GM23248 (cell line): ENCODE results near the gene CRAT. TPM values are rescaled to one million over a fixed set of nuclear protein-coding genes. Genes with fewer than 3 reads are reported as not detected.

Source experiments
- DNase-seq: peaks from one replicate; pipeline ENCODE4 v3.0.0-alpha.2; 2015
- H2AFZ ChIP-seq: fragments of 200-600 bp; sonication (generic); 2 replicates; pipeline ENCODE4 v1.6.1; 2016; ENCODE audit warnings: antibody characterized with exemption
- H3F3A ChIP-seq: fragments of 200-600 bp; sonication (generic); 2 replicates; pipeline ENCODE4 v1.6.1; 2016; ENCODE audit warnings: mild to moderate bottlenecking, antibody characterized with exemption, mixed run types; ENCODE audit not compliant: insufficient read depth
- H3K27ac ChIP-seq: fragments of 200-600 bp; sonication (generic); 2 replicates; pipeline ENCODE4 v1.5.1; 2016; ENCODE audit warnings: mild to moderate bottlenecking
- H3K27me3 ChIP-seq: fragments of 200-600 bp; sonication (generic); replicated peaks from 2 replicates; pipeline ENCODE4 v1.6.1; 2016; ENCODE audit warnings: mild to moderate bottlenecking; ENCODE audit not compliant: insufficient read depth
- H3K36me3 ChIP-seq: fragments of 200-600 bp; sonication (generic); 2 replicates; pipeline ENCODE4 v1.6.1; 2016; ENCODE audit warnings: low read depth, mild to moderate bottlenecking
- H3K4me1 ChIP-seq: fragments of 200-600 bp; sonication (generic); 2 replicates; pipeline ENCODE4 v1.6.1; 2016; ENCODE audit warnings: mild to moderate bottlenecking; ENCODE audit not compliant: insufficient read depth
- H3K4me2 ChIP-seq: fragments of 200-600 bp; sonication (generic); one replicate; pipeline ENCODE4 v1.6.1; 2016; ENCODE audit warnings: mild to moderate bottlenecking; ENCODE audit not compliant: unreplicated experiment
- H3K4me3 ChIP-seq: fragments of 200-600 bp; sonication (generic); 2 replicates; pipeline ENCODE4 v1.5.1; 2016; ENCODE audit warnings: mild to moderate bottlenecking
- H3K79me2 ChIP-seq: fragments of 200-600 bp; sonication (generic); 2 replicates; pipeline ENCODE4 v1.6.1; 2016; ENCODE audit warnings: mild to moderate bottlenecking; ENCODE audit not compliant: insufficient read depth
- H3K9ac ChIP-seq: fragments of 200-600 bp; sonication (generic); 2 replicates; pipeline ENCODE4 v1.6.1; 2016; ENCODE audit warnings: mild to moderate bottlenecking
- H3K9me2 ChIP-seq: fragments of 200-600 bp; sonication (generic); 2 replicates; pipeline ENCODE4 v1.6.1; 2016; ENCODE audit warnings: mixed run types, mild to moderate bottlenecking, moderate library complexity; ENCODE audit not compliant: insufficient read depth
- H3K9me3 ChIP-seq: fragments of 200-600 bp; sonication (generic); one replicate; pipeline ENCODE4 v1.6.1; 2017; ENCODE audit warnings: low read depth
- H4K20me1 ChIP-seq: fragments of 200-600 bp; sonication (generic); 2 replicates; pipeline ENCODE4 v1.6.0; 2016; ENCODE audit not compliant: insufficient read depth
- EZH2 ChIP-seq: fragments of 200-600 bp; sonication (generic); IDR thresholded peaks from 2 replicates; pipeline ENCODE4 v1.6.1; 2018; ENCODE audit warnings: antibody characterized with exemption, mild to moderate bottlenecking; ENCODE audit not compliant: insufficient read depth, poor library complexity, severe bottlenecking
- EZH2phosphoT487 ChIP-seq: fragments of 200-600 bp; sonication (generic); IDR thresholded peaks from 2 replicates; pipeline ENCODE4 v1.6.1; 2018; ENCODE audit warnings: antibody characterized with exemption, moderate library complexity, mild to moderate bottlenecking, low read depth; ENCODE audit not compliant: insufficient read depth
- WGBS, 2 experiments: methylation state at CpG; one replicate each; pipeline ENCODE4 v1.1.6; 2015 to 2017; ENCODE audit warnings: low lambda C conversion rate in 2 of 2, low coverage in 1 of 2; ENCODE audit errors: missing lambda C conversion rate in 2 of 2; 5-methylcytosine and 5-hydroxymethylcytosine counted together
- in situ Hi-C: fragments of 300-500 bp; cut with MboI; formaldehyde crosslinking; loops from 2 replicates; pipeline ENCODE4 v1.15.0; 2020
- polyA plus RNA-seq: library from polyadenylated mRNA; unstranded; fragments of >200 nt; fragmentation: Nextera tagmentation; extraction: Ambion mirVana; gene quantifications from 2 replicates; pipeline ENCODE4 v1.2.1, GENCODE V29; 2016
- total RNA-seq: library from RNA; depleted of rRNA; stranded (reverse); fragments of >200 nt; shearing (Covaris generic); gene quantifications from 2 replicates; pipeline ENCODE4 v1.2.3, GENCODE V29; 2014

Gene CRAT
- total and polyA plus RNA-seq, 2 experiments from 2014 or later, result 55.4 to 61.4 TPM

DNA sequence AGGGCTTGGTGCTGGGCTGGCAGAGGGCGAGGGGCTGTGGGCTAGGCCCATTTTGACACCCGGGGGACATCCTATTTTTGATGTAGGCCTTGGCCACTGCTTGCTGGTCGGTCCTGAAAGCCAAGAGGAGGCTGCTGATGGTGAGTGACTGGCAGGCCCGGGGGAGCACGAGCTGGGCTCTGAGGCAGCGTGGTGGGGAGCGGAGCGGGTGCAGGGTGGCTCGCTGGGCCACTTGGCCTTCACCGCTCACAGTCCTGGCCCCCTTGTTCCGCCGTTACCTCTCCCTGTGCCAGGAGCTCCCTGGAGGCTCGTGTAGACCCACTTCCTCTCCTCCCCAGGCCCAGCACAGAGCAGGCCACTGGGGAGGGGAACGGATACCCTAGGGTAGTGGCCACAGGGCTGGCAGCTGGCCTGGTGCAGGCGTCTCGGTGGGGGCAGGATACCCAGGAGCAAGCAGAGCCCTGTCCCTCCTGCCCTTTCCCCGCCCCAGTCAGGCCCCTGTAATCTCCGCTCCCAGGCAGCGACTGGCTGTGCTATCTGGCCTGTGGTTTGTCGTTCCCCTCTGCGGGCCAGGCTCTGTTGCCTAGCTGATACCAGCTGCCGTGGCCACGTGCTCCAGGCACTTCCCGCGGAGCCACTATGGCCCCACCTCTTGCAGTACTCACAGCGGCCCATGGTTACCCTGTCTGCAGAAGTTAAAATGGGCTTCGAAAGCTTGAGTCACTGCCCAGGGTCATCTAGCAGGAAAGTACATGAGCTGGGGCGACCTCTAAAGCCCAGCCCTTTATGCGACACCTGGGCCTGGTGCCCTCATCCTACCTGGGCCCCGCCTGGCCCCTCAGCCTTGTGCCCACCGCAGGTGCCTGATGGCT lies 41.4 kb downstream of the CRAT start:
- Histone ChIP-seq H2AFZ (no peak overlapping the region), H3K4me2 (no peak overlapping the region), H3K9ac (no peak overlapping the region), H3K79me2 (no peaks in the 10 kb centered on the region), H3K9me3 (no peaks in the 10 kb centered on the region), H3K9me2 (no peaks in the 10 kb centered on the region), H3K27me3 (no peaks in the 10 kb centered on the region), H3K36me3 (peaks cover 6% of the 10 kb centered on the region; the same call in 1 of the 2 replicates), H3F3A (no peaks in the 10 kb centered on the region), H3K4me3 (no peak overlapping the region), H3K4me1 (no peaks in the 10 kb centered on the region), H4K20me1 (no peaks in the 10 kb centered on the region), H3K27ac (no peak overlapping the region)
- in situ Hi-C loops, result no loop called here
- no peak for DNase-seq
- TF ChIP-seq EZH2phosphoT487, result no peak
- no peak for TF ChIP-seq EZH2
- 90% methylated on average over 30 to 31 of the region's 31 CpGs for WGBS, 2 experiments

DNA sequence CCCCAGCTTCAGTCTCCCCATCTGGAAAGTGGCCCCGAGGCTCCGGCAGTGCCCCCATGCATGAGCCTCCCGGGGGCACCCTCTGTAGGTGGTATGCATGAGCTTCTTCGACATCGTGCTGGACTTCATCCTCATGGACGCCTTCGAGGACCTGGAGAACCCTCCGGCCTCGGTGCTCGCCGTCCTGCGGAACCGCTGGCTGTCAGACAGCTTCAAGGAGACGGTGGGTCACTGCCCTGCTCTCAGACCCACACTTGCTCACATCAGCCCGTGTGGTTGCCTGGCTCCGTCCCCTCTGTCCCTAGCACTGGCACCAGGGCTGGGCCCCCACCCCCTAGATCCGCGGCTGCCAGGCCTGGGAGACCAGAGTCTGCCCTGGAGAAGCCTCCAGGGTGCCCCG lies 42.5 kb downstream of the CRAT start:
- Histone ChIP-seq H4K20me1 (no peaks in the 10 kb centered on the region), H2AFZ (no peak overlapping the region), H3K4me3 (no peak overlapping the region), H3K9ac (no peak overlapping the region), H3K4me1 (no peaks in the 10 kb centered on the region), H3K27ac (no peak overlapping the region), H3K27me3 (no peaks in the 10 kb centered on the region), H3K9me2 (no peaks in the 10 kb centered on the region), H3K9me3 (no peaks in the 10 kb centered on the region), H3K4me2 (no peak overlapping the region), H3K79me2 (no peaks in the 10 kb centered on the region), H3K36me3 (peaks cover 6% of the 10 kb centered on the region; the same call in 1 of the 2 replicates), H3F3A (no peaks in the 10 kb centered on the region)
- no peak for DNase-seq
- in situ Hi-C loops, result no loop called here
- TF ChIP-seq EZH2 (no peak), EZH2phosphoT487 (no peak)
- 92 to 96% methylated on average over 18 to 19 of the region's 19 CpGs for WGBS, 2 experiments

DNA sequence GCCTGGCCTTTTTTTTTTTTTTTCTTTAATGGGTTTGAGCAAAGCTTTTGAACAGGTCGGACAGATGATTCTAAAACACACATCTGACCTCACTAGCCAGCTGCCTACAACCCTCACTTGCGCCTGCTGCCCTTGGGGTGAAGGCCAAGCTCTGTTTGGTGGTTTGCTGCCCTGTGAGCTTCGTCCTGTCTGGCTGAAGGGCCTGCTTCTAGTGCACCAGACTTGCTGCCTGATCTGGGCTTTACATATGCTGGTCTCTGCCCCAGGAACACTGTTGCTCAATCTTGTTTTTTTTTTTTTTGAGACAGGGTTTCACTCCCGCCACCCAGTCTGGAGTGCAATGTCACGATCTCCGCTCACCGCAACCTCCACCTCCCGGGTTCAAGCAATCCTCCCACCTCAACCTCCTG lies 46.1 kb downstream of the CRAT start:
- DNase-seq, result no peak
- Histone ChIP-seq H3F3A (no peaks in the 10 kb centered on the region), H3K79me2 (no peaks in the 10 kb centered on the region), H4K20me1 (no peaks in the 10 kb centered on the region), H3K9ac (no peak overlapping the region), H3K4me1 (peaks cover 4% of the 10 kb centered on the region; the same call in 1 of the 2 replicates), H2AFZ (no peak overlapping the region), H3K9me3 (no peaks in the 10 kb centered on the region), H3K9me2 (no peaks in the 10 kb centered on the region), H3K4me3 (no peak overlapping the region), H3K4me2 (no peak overlapping the region), H3K27me3 (no peaks in the 10 kb centered on the region), H3K36me3 (peaks cover 6% of the 10 kb centered on the region; the same call in 1 of the 2 replicates), H3K27ac (no peak overlapping the region)
- in situ Hi-C loops, result no loop called here
- 99% methylated on average over 8 of the region's 8 CpGs for WGBS, 2 experiments
- TF ChIP-seq EZH2 (no peak), EZH2phosphoT487 (no peak)

DNA sequence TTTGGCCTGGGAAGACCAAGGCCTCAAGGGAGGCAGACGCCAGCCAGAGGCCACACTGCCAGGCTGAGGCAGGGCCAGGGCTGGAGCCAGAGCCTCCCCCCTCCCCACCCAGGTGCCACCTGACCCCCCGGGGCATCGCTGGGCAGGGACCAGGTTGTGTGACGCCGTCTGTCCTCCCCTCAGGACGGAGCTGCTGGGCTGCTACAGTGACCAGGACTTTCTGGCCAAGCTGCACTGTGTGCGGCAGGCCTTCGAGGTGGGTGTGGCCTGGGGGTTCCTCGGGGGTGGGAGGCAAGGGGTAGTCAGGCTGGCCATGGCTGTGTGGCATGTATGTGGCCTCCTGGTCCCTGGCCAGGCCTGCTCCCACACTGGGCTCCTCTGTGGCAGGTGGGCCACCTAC lies 47.5 kb downstream of the CRAT start:
- in situ Hi-C loops, result no loop called here
- no peaks in the 10 kb centered on the region for H3F3A ChIP-seq
- no peaks in the 10 kb centered on the region for H3K27me3 ChIP-seq
- peaks cover 10% of the 10 kb centered on the region for H3K4me1 ChIP-seq
- no peak for TF ChIP-seq EZH2
- TF ChIP-seq EZH2phosphoT487, result no peak
- H3K27ac ChIP-seq, result no peak overlapping the region
- no peaks in the 10 kb centered on the region for H3K79me2 ChIP-seq
- H3K9me3 ChIP-seq, result no peaks in the 10 kb centered on the region
- no peak overlapping the region for H3K9ac ChIP-seq
- WGBS, 2 experiments, result 84 to 90% methylated on average over 6 to 9 of the region's 9 CpGs
- H3K9me2 ChIP-seq, result no peaks in the 10 kb centered on the region
- H3K36me3 ChIP-seq, result peaks cover 6% of the 10 kb centered on the region; the same call in 1 of the 2 replicates
- H2AFZ ChIP-seq, result no peak overlapping the region
- H3K4me2 ChIP-seq, result no peak overlapping the region
- no peak overlapping the region for H3K4me3 ChIP-seq
- H4K20me1 ChIP-seq, result no peaks in the 10 kb centered on the region
- DNase-seq, result no peak
